Sigmoid colon (tissue), 7 donors: ENCODE data around the gene FAM9C. TPM values are rescaled to one million over a fixed set of nuclear protein-coding genes. Genes with fewer than 3 reads are reported as not detected.

Experiments used
- DNase-seq: peaks from one replicate; pipeline ENCODE4 v3.0.0-alpha.2; 2019
- H3K27ac ChIP-seq, 4 donors: fragments of 200-600 bp; sonication (generic); one replicate each; pipeline ENCODE4 v1.5.1; 2016 to 2019; ENCODE audit warnings: mild to moderate bottlenecking in 1 of 4
- H3K27me3 ChIP-seq, 3 donors: fragments of 200-600 bp; sonication (generic); one replicate each; pipeline ENCODE4 v1.5.1; 2019; ENCODE audit warnings: mild to moderate bottlenecking in 1 of 3
- H3K36me3 ChIP-seq, 4 donors: fragments of 200-600 bp; sonication (generic); one replicate each; pipeline ENCODE4 v1.5.1; 2016 to 2019
- H3K4me1 ChIP-seq, 4 donors: fragments of 200-600 bp; sonication (generic); one replicate each; pipeline ENCODE4 v1.5.1; 2017 to 2019
- H3K4me3 ChIP-seq, 4 donors: fragments of 200-600 bp; sonication (generic); one replicate each; pipeline ENCODE4 v1.5.1; 2017 to 2019; ENCODE audit warnings: mild to moderate bottlenecking in 2 of 4, moderate library complexity in 1 of 4
- H3K9me3 ChIP-seq, 4 donors: fragments of 200-600 bp in 3 of 4; sonication (generic) in 3 of 4; one replicate each; pipeline versions ENCODE4 v1.5.1 to v1.6.1; 2013 to 2019
- CTCF ChIP-seq, 4 experiments: fragments of 450-650 bp in 3 of 4; fragments of 200-600 bp in 1 of 4; IDR thresholded peaks; one replicate each; pipeline ENCODE4 v1.5.1; 2016 to 2019; ENCODE audit warnings: antibody characterized with exemption in 4 of 4, mild to moderate bottlenecking in 3 of 4, moderate library complexity in 2 of 4
- EP300 ChIP-seq, 4 donors: sonication (generic); formaldehyde crosslinking; IDR thresholded peaks; one replicate each; pipeline ENCODE4 v1.6.1; 2017; ENCODE audit warnings: antibody characterized with exemption in 4 of 4
- POLR2A ChIP-seq, 2 donors: fragments of 450-650 bp; IDR thresholded peaks; one replicate each; pipeline ENCODE4 v1.6.1; 2016; ENCODE audit warnings: antibody characterized with exemption in 2 of 2, mild to moderate bottlenecking in 2 of 2, moderate library complexity in 2 of 2
- POLR2AphosphoS5 ChIP-seq, 4 donors: sonication (generic); formaldehyde crosslinking; IDR thresholded peaks; one replicate each; pipeline ENCODE4 v1.6.1; 2017; ENCODE audit warnings: antibody characterized with exemption in 4 of 4
- WGBS, 2 donors: extraction: QIAGEN DNeasy Blood & Tissue Kit; methylation state at CpG; one replicate each; pipeline ENCODE4 v1.1.7; 2013; 5-methylcytosine and 5-hydroxymethylcytosine counted together
- intact Hi-C: fragments of 100-400 bp; cut with DNase I; formaldehyde crosslinking; loops from one replicate; pipeline ENCODE4 v1.15.1; 2023
- polyA plus RNA-seq, 3 donors: library from polyadenylated mRNA; stranded (reverse); fragments of 200-250 nt; gene quantifications; one replicate each; pipeline ENCODE4 v1.2.3, GENCODE V29; 2013
- total RNA-seq, 4 donors: library from RNA; depleted of rRNA; stranded (reverse); fragments of >200 nt; gene quantifications; one replicate each; pipeline ENCODE4 v1.1.0, GENCODE V29; 2016
- donor health status: healthy with polysubstance abuse.
- donor health status: Bipolar disorder and iron deficiency.
- donor health status: healthy.

The FAM9C gene
- total and polyA plus RNA-seq, 7 donors: 0.17 TPM; not detected in 6

GRCh38 chrX:13009273-13009672, 35.1 kb downstream of the FAM9C start:
- Histone ChIP-seq H3K9me3 (no peaks in the 10 kb centered on the region), H3K4me3 (no peak overlapping the region), H3K4me1 (peaks cover 0 to 36% (median 13%) of the 10 kb centered on the region in 4 donors), H3K36me3 (no peaks in the 10 kb centered on the region), H3K27ac (no peak overlapping the region), H3K27me3 (no peaks in the 10 kb centered on the region)
- DNase-seq: no peak
- TF ChIP-seq CTCF (IDR thresholded peaks at IDR 0.05) (no peak), EP300 (IDR thresholded peaks at IDR 0.05) (no peak), POLR2A (IDR thresholded peaks at IDR 0.05) (no peak), POLR2AphosphoS5 (IDR thresholded peaks at IDR 0.05) (no peak)
- intact Hi-C loops: no loop called here
- 78 to 82% methylated on average over 3 of the region's 3 CpGs for WGBS, 2 donors

DNA sequence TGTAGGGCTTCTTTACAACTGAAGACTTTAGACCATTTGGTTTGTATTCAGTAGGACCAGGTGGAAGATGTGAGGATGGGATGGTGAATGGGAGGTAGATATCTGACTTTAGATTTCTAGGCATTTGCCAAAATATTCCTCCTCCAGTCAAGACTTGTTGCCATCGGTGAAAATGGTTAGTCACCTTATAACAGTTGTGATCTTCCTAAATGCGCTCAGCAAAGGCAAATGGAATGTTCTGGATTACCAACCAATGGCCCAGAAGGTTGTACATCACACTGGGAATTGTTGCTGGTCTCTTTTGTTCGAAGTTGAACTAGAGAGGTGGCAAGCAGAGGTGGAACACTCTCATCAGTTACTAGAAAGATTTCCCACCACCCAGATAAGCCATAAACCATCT, 35.6 kb downstream of the FAM9C start:
- Histone ChIP-seq H3K27ac (peak overlapping the region in 2 of 4 donors; percentile 38 to 51), H3K4me1 (peaks cover 0 to 36% (median 13%) of the 10 kb centered on the region in 4 donors)
- TF ChIP-seq CTCF (IDR thresholded peaks at IDR 0.05) (no peak), POLR2AphosphoS5 (IDR thresholded peaks at IDR 0.05) (no peak), POLR2A (IDR thresholded peaks at IDR 0.05) (no peak), EP300 (IDR thresholded peaks at IDR 0.05) (no peak)

DNA sequence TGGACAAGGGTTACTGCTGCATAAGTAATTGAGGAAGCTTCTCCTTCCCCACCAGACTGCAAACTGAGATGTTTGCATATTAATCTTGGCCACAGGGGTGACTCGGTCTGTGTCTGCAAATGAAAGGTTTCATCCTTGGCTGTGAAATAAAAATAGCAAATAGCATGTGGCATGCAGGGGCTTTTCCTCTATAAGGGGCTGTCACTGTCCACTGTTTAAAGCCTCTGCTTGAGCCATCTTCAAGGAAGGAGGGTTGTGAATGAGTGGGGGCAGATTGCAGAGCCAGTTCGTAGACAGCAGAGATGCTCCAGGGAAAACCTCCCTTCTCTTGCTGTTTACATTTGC, 36.3 kb downstream of the FAM9C start:
- no peak overlapping the region for H3K4me3 ChIP-seq
- 33 to 44% methylated on average over 2 of the region's 2 CpGs for WGBS, 2 donors
- H3K27ac ChIP-seq: peak overlapping the region in 2 of 4 donors; percentile 38 to 51
- no peaks in the 10 kb centered on the region for H3K36me3 ChIP-seq
- H3K9me3 ChIP-seq: no peaks in the 10 kb centered on the region
- no peak for DNase-seq
- TF ChIP-seq CTCF (IDR thresholded peaks at IDR 0.05): no peak
- no peak for TF ChIP-seq POLR2A (IDR thresholded peaks at IDR 0.05)
- TF ChIP-seq EP300 (IDR thresholded peaks at IDR 0.05): no peak
- TF ChIP-seq POLR2AphosphoS5 (IDR thresholded peaks at IDR 0.05): no peak
- peaks cover 0 to 36% (median 13%) of the 10 kb centered on the region in 4 donors for H3K4me1 ChIP-seq
- H3K27me3 ChIP-seq: no peaks in the 10 kb centered on the region
- intact Hi-C loops: no loop called here

More for the DNA sequence above, 35.6 kb downstream of the FAM9C start:
- 98 to 99% methylated on average over 3 of the region's 3 CpGs for WGBS, 2 donors
- Histone ChIP-seq H3K9me3 (no peaks in the 10 kb centered on the region), H3K27me3 (no peaks in the 10 kb centered on the region), H3K4me3 (no peak overlapping the region), H3K36me3 (no peaks in the 10 kb centered on the region)
- DNase-seq: no peak
- intact Hi-C loops: no loop called here

- 74 to 81% methylated on average over 2 of the region's 2 CpGs for WGBS, 2 donors
- no peaks in the 10 kb centered on the region for H3K9me3 ChIP-seq
- TF ChIP-seq EP300 (IDR thresholded peaks at IDR 0.05) (no peak), POLR2AphosphoS5 (IDR thresholded peaks at IDR 0.05) (no peak), POLR2A (IDR thresholded peaks at IDR 0.05) (no peak), CTCF (IDR thresholded peaks at IDR 0.05) (no peak)
- DNase-seq: no peak
- intact Hi-C loops: no loop called here
- peak overlapping the region in 2 of 4 donors; percentile 38 to 51 for H3K27ac ChIP-seq
- peaks cover 0 to 36% (median 13%) of the 10 kb centered on the region in 4 donors for H3K4me1 ChIP-seq
- H3K36me3 ChIP-seq: no peaks in the 10 kb centered on the region
- no peak overlapping the region for H3K4me3 ChIP-seq
- H3K27me3 ChIP-seq: no peaks in the 10 kb centered on the region
Observed at GRCh38 chrX:13007519-13008188, 36.8 kb downstream of the FAM9C start.
